Measurements from ENCODE around the gene RSL1D1. TPM values are rescaled to one million over a fixed set of nuclear protein-coding genes. Genes with fewer than 3 reads are reported as not detected.
A peak's percentile ranks its signal among the peaks of the same experiment; 100 is the strongest.

Gene RSL1D1
- total and polyA plus RNA-seq, 12 donors = 24.7 to 133 (median 101) TPM

DNA sequence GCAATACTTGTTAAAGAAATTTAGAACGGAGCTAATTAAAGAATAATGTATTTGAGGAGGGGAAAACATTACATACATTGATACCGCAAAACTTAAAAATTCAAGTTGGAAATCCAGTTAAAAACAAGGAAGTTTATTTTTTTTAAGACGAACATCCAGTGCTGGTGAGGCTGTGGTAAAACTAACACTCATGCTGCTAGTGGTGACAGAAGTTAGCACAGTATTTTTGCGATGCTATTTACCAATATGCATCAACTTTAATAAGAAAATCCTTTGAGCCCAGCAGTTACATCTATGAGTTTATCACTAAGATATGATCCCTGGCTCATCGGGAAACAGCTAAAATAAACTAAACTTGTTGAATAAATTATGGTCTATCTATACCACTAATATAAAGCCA is 32.7 kb upstream of the RSL1D1 start:
- Histone ChIP-seq H3K27ac (no peak overlapping the region), H3K27me3 (no peaks in the 10 kb centered on the region), H3K4me1 (no peaks in the 10 kb centered on the region), H3K9me3 (no peaks in the 10 kb centered on the region), H3K36me3 (peaks cover 0 to 100% (median 41%) of the 10 kb centered on the region in 9 donors), H3K4me3 (no peak overlapping the region)
- TF ChIP-seq, protein P1, sequence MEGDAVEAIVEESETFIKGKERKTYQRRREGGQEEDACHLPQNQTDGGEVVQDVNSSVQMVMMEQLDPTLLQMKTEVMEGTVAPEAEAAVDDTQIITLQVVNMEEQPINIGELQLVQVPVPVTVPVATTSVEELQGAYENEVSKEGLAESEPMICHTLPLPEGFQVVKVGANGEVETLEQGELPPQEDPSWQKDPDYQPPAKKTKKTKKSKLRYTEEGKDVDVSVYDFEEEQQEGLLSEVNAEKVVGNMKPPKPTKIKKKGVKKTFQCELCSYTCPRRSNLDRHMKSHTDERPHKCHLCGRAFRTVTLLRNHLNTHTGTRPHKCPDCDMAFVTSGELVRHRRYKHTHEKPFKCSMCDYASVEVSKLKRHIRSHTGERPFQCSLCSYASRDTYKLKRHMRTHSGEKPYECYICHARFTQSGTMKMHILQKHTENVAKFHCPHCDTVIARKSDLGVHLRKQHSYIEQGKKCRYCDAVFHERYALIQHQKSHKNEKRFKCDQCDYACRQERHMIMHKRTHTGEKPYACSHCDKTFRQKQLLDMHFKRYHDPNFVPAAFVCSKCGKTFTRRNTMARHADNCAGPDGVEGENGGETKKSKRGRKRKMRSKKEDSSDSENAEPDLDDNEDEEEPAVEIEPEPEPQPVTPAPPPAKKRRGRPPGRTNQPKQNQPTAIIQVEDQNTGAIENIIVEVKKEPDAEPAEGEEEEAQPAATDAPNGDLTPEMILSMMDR (IDR thresholded peaks at IDR 0.05) = no peak
- DNase-seq = no peak
- intact Hi-C loops (cut with DNase I) = loop anchor here in 1 of 10 donors (10.0 kb wide), 1 partner anchor 181 kb away; no protein-coding TSS in a partner anchor
- 96 to 98% methylated on average over 5 of the region's 5 CpGs for WGBS, 2 donors
- no peak for ATAC-seq

DNA sequence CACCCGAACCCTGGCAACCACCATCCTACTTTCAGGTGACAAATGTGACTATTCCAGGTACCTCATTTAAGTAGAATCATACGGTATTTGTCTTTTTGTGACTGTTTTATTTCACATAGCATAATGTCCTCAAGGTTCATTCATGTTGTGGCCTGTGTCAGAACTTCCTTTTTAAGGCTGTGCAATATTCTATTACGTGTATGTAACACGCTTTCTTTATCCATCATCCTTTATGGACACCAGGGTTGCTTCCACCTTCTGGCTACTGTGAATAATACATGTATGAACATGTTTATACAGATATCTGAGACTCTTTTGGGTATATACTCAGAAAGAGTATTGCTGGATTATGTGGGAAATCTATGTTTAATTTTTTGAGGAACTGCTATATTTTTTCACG is 28.7 kb upstream of the RSL1D1 start:
- ATAC-seq = no peak
- Histone ChIP-seq H3K4me1 (peaks cover 0 to 19% (median 0%) of the 10 kb centered on the region in 9 donors), H3K4me3 (no peak overlapping the region), H3K27me3 (no peaks in the 10 kb centered on the region), H3K27ac (no peak overlapping the region), H3K9me3 (no peaks in the 10 kb centered on the region), H3K36me3 (peaks cover 0 to 100% (median 22%) of the 10 kb centered on the region in 9 donors)
- intact Hi-C loops (cut with DNase I) = loop anchor here in 2 of 10 donors (2.0 to 10.0 kb wide), 2 partner anchors 15 to 185 kb away; no protein-coding TSS in a partner anchor
- DNase-seq = no peak
- 92 to 94% methylated on average over 5 of the region's 5 CpGs for whole genome bisulfite sequencing, 2 donors
- TF ChIP-seq, protein P1 (IDR thresholded peaks at IDR 0.05) = no peak

DNA sequence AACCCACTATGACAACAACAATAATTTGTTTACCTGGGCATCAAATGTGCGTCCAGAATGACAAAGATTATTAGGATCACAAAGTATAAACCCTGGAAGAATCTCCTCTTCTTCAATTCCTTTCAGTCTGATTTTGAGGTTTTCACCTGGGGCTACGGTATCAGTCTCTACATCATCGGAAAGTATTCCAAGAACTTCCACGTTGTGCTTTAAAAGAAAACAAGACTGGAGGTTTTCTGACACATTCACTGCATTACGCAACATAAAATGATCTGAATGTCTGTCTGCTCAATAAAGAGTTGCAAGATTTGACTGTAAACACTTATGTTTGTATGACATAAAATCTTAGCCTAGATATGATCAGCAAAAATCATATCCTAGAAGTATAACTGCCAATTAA is 26.0 kb upstream of the RSL1D1 start:
- ATAC-seq (no peak), DNase-seq (no peak)
- Histone ChIP-seq H3K9me3 (no peaks in the 10 kb centered on the region), H3K4me3 (no peak overlapping the region), H3K27ac (no peak overlapping the region), H3K36me3 (peaks cover 0 to 100% (median 22%) of the 10 kb centered on the region in 9 donors), H3K4me1 (peaks cover 0 to 19% (median 0%) of the 10 kb centered on the region in 9 donors), H3K27me3 (no peaks in the 10 kb centered on the region)
- WGBS, 2 donors = 86 to 90% methylated on average over 5 of the region's 5 CpGs
- TF ChIP-seq, protein P1 (IDR thresholded peaks at IDR 0.05) = no peak
- intact Hi-C loops (cut with DNase I) = loop anchor here in 1 of 10 donors (10.0 kb wide), 1 partner anchor 187 kb away; no protein-coding TSS in a partner anchor

DNA sequence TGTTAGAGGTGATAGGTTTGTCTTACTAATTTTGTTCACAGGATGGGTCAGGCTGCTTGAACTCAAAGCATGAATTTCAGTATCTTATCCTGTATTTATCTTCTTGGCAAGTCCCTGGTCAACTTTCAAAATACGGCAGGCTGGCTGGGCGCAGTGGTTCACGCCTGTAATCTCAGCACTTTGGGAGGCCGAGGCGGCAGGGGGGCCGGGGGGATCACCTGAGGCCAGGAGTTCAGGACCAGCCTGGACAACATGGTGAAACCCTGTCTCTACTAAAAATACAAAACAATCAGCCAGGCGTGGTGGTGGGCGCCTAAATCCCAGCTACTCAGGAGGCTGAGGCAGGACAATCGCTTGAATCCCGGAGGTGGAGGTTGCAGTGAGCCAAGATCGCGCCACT is 25.0 kb upstream of the RSL1D1 start:
- no peak for DNase-seq
- TF ChIP-seq, protein P1 (IDR thresholded peaks at IDR 0.05) = no peak
- WGBS, 2 donors = 64 to 74% methylated on average over 12 of the region's 12 CpGs
- Histone ChIP-seq H3K27me3 (no peaks in the 10 kb centered on the region), H3K4me3 (no peak overlapping the region), H3K27ac (peak overlapping the region in 1 of 10 donors; percentile 2), H3K4me1 (peaks cover 0 to 29% (median 6%) of the 10 kb centered on the region in 9 donors), H3K9me3 (no peaks in the 10 kb centered on the region), H3K36me3 (peaks cover 0 to 100% (median 13%) of the 10 kb centered on the region in 9 donors)
- ATAC-seq = peak in 1 of 8 donors; percentile 38
- intact Hi-C loops (cut with DNase I) = loop anchor here in 1 of 10 donors (10.0 kb wide), 1 partner anchor 188 kb away; no protein-coding TSS in a partner anchor
